GM12872 (cell line): ENCODE data around the gene PTS.

Experiments
- CTCF ChIP-seq: IDR thresholded peaks from 3 replicates; pipeline ENCODE4 v1.5.1; 2011; ENCODE audit warnings: low read depth, mild to moderate bottlenecking, low read length, moderate library complexity; ENCODE audit not compliant: insufficient read depth

PTS gene

GRCh38 chr11:112248201-112248600 lies 22.0 kb downstream of the PTS start:
- no peak for TF ChIP-seq CTCF

GRCh38 chr11:112249871-112250610 lies 23.8 kb downstream of the PTS start:
- TF ChIP-seq CTCF = no peak

- TF ChIP-seq CTCF = no peak
These were observed 27.5 kb downstream of the PTS start for GRCh38 chr11:112253605-112254242.

- TF ChIP-seq CTCF = no peak
These were observed 29.0 kb downstream of the PTS start for GRCh38 chr11:112255067-112255720.

- no peak for TF ChIP-seq CTCF
These were observed 34.3 kb downstream of the PTS start, which contains the start of gene PLET1 for GRCh38 chr11:112260490-112260889. Gene PLET1 (minus strand): TSS chr11:112260860. CDS start chr11:112260589, 271 bp downstream.

- TF ChIP-seq CTCF = no peak
These were observed 39.6 kb downstream of the PTS start for GRCh38 chr11:112265659-112266409.

- no peak for TF ChIP-seq CTCF
These were observed 40.2 kb downstream of the PTS start for GRCh38 chr11:112266410-112266778.
